HepG2 (cell line): Measurements from ENCODE around the gene PRR29. TPM values are rescaled to one million over a fixed set of nuclear protein-coding genes. Genes with fewer than 3 reads are reported as not detected.
A peak's percentile ranks its signal among the peaks of the same experiment; 100 is the strongest.

Source experiments
- AHR ChIP-seq: IDR thresholded peaks from 2 replicates; pipeline ENCODE4 v1.6.1; 2018; ENCODE audit warnings: missing genetic modification reagents, missing compliant biosample characterization
- CREM ChIP-seq, 2 experiments: sonication (generic) in 1 of 2; formaldehyde crosslinking in 1 of 2; IDR thresholded peaks; 2 replicates each; pipeline versions ENCODE4 v1.4.0 to v1.6.1; 2016 to 2020; ENCODE audit warnings: antibody characterized with exemption in 1 of 2, mild to moderate bottlenecking in 1 of 2, missing genetic modification reagents in 1 of 2
- FOXA3 ChIP-seq: IDR thresholded peaks from 2 replicates; pipeline ENCODE4 v1.6.1; 2016; ENCODE audit warnings: missing genetic modification reagents, missing compliant biosample characterization
- GZF1 ChIP-seq: sonication (generic); formaldehyde crosslinking; IDR thresholded peaks from 2 replicates; pipeline ENCODE4 v1.5.1; 2020; ENCODE audit warnings: mild to moderate bottlenecking, missing genetic modification reagents
- ISL2 ChIP-seq: sonication (generic); formaldehyde crosslinking; IDR thresholded peaks from 2 replicates; pipeline ENCODE4 v1.5.0; 2020; ENCODE audit warnings: missing genetic modification reagents
- MZF1 ChIP-seq: sonication (generic); formaldehyde crosslinking; IDR thresholded peaks from 2 replicates; pipeline ENCODE4 v1.8.1; 2023; ENCODE audit warnings: mild to moderate bottlenecking, missing genetic modification reagents, borderline replicate concordance
- SRSF4 ChIP-seq: fragments of 200-400 bp; formaldehyde crosslinking; IDR thresholded peaks from one replicate; pipeline ENCODE4 v1.6.1; 2018; ENCODE audit warnings: mild to moderate bottlenecking, low read depth, low read length, moderate library complexity; ENCODE audit not compliant: poor library complexity, severe bottlenecking
- TBX3 ChIP-seq: fragments of 450-650 bp; IDR thresholded peaks from 2 replicates; pipeline ENCODE4 v1.6.1; 2017; ENCODE audit warnings: antibody characterized with exemption, mild to moderate bottlenecking, inconsistent platforms, borderline replicate concordance
- ZFP90 ChIP-seq: sonication (generic); formaldehyde crosslinking; IDR thresholded peaks from 2 replicates; pipeline ENCODE4 v1.8.0; 2022; ENCODE audit warnings: missing genetic modification reagents, mild to moderate bottlenecking, inconsistent platforms, borderline replicate concordance
- ZNF253 ChIP-seq: sonication (generic); formaldehyde crosslinking; IDR thresholded peaks from 2 replicates; pipeline ENCODE4 v1.8.0; 2022; ENCODE audit warnings: mild to moderate bottlenecking, missing genetic modification reagents, borderline replicate concordance
- ZNF530 ChIP-seq: sonication (generic); formaldehyde crosslinking; IDR thresholded peaks from 2 replicates; pipeline ENCODE4 v1.5.0; 2020; ENCODE audit warnings: low read depth, mild to moderate bottlenecking, missing genetic modification reagents
- ZNF605 ChIP-seq: sonication (generic); formaldehyde crosslinking; IDR thresholded peaks from 2 replicates; pipeline ENCODE4 v1.8.0; 2022; ENCODE audit warnings: mild to moderate bottlenecking, missing genetic modification reagents
- ZNF619 ChIP-seq: sonication (generic); formaldehyde crosslinking; IDR thresholded peaks from 2 replicates; pipeline ENCODE4 v1.4.0; 2020; ENCODE audit warnings: mild to moderate bottlenecking, missing genetic modification reagents
- ZNF7 ChIP-seq: IDR thresholded peaks from 2 replicates; pipeline ENCODE4 v1.6.1; 2016; ENCODE audit warnings: missing biosample characterization, missing genetic modification reagents
- ZNF878 ChIP-seq: sonication (generic); formaldehyde crosslinking; IDR thresholded peaks from 2 replicates; pipeline ENCODE4 v1.8.1; 2023; ENCODE audit warnings: mild to moderate bottlenecking, missing genetic modification reagents, moderate library complexity
- polyA plus RNA-seq, 8 experiments: library from polyadenylated mRNA; depleted of rRNA in 3 of 8; stranded (reverse) in 7 of 8; unstranded in 1 of 8; fragments of >200 nt; fragmentation: Illumina TruSeq in 4 of 8; extraction: Trizol in 4 of 8; gene quantifications; 2 replicates each; pipeline versions ENCODE4 v1.2.1 to v1.2.3, GENCODE V29; 2011 to 2016; ENCODE audit warnings: low read depth in 4 of 8, missing spikeins in 1 of 8, mixed read lengths in 1 of 8; ENCODE audit not compliant: insufficient read depth in 1 of 8
- total RNA-seq, 5 experiments: library from RNA; depleted of rRNA; stranded (reverse); fragments of >200 nt; fragmentation: Illumina TruSeq; extraction: Trizol; gene quantifications; 2 replicates each; pipeline ENCODE4 v1.2.3, GENCODE V29; 2016; ENCODE audit warnings: low read depth in 1 of 5
- TF ChIP-seq, protein P1 (sequence below): sonication (generic); formaldehyde crosslinking; IDR thresholded peaks from 2 replicates; pipeline ENCODE4 v1.5.1; 2020; ENCODE audit warnings: mild to moderate bottlenecking, moderate library complexity, missing genetic modification reagents
- TF ChIP-seq, protein P2 (sequence below): sonication (generic); formaldehyde crosslinking; IDR thresholded peaks from 2 replicates; pipeline ENCODE4 v1.8.0; 2022; ENCODE audit warnings: mild to moderate bottlenecking, missing genetic modification reagents; ENCODE audit not compliant: insufficient replicate concordance
- TF ChIP-seq, protein P3 (sequence below): sonication (generic); formaldehyde crosslinking; IDR thresholded peaks from 2 replicates; pipeline ENCODE4 v1.8.1; 2023; ENCODE audit warnings: mild to moderate bottlenecking, moderate library complexity, missing genetic modification reagents
- TF ChIP-seq, protein P4 (sequence below): sonication (generic); formaldehyde crosslinking; conservative IDR thresholded peaks from 2 replicates; pipeline ENCODE4 v1.4.0; 2020; ENCODE audit warnings: missing genetic modification reagents
- TF ChIP-seq, protein P5 (sequence below): sonication (generic); formaldehyde crosslinking; IDR thresholded peaks from 2 replicates; pipeline ENCODE4 v1.5.0; 2020; ENCODE audit warnings: missing genetic modification reagents
- TF ChIP-seq, protein P6 (sequence below): sonication (generic); formaldehyde crosslinking; IDR thresholded peaks from 2 replicates; pipeline ENCODE4 v1.5.0; 2020; ENCODE audit warnings: mild to moderate bottlenecking, missing genetic modification reagents

Gene PRR29
- total and polyA plus RNA-seq, 2 of the 13 experiments (the other 11 are each of a cell fraction or from before 2014, with no cell fraction given), result 0.07 to 0.20 TPM

DNA sequence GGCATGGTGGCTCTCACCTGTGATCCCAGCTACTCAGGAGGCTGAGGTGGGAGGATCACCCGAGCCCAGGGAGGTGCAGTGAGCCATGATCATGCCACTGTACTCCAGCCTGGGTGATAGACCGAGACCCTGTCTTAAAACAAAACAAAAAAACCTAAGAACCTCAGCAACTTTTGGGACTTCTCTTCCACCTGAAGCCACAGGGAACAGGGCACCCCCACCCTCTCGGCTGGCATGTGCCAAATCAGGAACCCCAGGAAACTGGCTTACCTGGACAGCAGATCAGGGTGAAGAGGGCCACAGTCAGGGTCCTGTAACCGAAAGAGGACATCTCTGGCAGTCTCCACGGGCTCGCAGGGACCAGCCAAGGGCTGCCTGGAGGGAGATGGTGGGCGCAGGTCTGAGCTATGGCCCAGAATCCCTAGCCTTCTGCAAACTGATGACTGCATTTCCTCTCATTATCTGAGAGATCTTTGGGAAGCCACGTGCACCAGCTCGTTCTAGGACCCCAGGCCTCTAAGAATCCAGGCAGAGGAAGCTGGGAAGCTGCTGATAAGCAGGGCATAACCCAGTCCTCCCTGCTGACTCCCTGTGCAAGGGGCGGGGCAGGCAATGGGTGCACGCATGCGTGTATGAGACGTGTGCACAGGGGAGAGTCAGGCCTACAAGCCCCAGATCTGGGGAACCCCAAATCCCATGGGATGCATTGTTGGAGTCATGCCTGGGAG, 8.4 kb downstream of the PRR29 start (continued):
- TF ChIP-seq, protein P1, sequence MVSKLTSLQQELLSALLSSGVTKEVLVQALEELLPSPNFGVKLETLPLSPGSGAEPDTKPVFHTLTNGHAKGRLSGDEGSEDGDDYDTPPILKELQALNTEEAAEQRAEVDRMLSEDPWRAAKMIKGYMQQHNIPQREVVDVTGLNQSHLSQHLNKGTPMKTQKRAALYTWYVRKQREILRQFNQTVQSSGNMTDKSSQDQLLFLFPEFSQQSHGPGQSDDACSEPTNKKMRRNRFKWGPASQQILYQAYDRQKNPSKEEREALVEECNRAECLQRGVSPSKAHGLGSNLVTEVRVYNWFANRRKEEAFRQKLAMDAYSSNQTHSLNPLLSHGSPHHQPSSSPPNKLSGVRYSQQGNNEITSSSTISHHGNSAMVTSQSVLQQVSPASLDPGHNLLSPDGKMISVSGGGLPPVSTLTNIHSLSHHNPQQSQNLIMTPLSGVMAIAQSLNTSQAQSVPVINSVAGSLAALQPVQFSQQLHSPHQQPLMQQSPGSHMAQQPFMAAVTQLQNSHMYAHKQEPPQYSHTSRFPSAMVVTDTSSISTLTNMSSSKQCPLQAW (CRISPR knock-in tag), result peak; percentile 43; the same call in 1 of the 2 replicates
- TF ChIP-seq ISL2 (CRISPR knock-in tag) (no peak), SRSF4 (no peak), CREM (IDR thresholded peaks at IDR 0.05) (no peak), CREM (CRISPR knock-in tag; IDR thresholded peaks at IDR 0.05) (no peak), AHR (no peak), ZNF619 (0 out of 2 replicates have a peak, but pooled peaks have one; percentile 54), FOXA3 (no peak), ZNF530 (CRISPR knock-in tag) (no peak), ZNF253 (CRISPR knock-in tag) (no peak), ZNF878 (CRISPR knock-in tag) (no peak), ZFP90 (CRISPR knock-in tag) (no peak), ZNF605 (CRISPR knock-in tag) (no peak), MZF1 (CRISPR knock-in tag) (no peak), GZF1 (CRISPR knock-in tag) (no peak), ZNF7 (no peak), TBX3 (no peak)
- TF ChIP-seq, protein P2, sequence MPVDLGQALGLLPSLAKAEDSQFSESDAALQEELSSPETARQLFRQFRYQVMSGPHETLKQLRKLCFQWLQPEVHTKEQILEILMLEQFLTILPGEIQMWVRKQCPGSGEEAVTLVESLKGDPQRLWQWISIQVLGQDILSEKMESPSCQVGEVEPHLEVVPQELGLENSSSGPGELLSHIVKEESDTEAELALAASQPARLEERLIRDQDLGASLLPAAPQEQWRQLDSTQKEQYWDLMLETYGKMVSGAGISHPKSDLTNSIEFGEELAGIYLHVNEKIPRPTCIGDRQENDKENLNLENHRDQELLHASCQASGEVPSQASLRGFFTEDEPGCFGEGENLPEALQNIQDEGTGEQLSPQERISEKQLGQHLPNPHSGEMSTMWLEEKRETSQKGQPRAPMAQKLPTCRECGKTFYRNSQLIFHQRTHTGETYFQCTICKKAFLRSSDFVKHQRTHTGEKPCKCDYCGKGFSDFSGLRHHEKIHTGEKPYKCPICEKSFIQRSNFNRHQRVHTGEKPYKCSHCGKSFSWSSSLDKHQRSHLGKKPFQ (CRISPR knock-in tag), result no peak
- TF ChIP-seq, protein P3, sequence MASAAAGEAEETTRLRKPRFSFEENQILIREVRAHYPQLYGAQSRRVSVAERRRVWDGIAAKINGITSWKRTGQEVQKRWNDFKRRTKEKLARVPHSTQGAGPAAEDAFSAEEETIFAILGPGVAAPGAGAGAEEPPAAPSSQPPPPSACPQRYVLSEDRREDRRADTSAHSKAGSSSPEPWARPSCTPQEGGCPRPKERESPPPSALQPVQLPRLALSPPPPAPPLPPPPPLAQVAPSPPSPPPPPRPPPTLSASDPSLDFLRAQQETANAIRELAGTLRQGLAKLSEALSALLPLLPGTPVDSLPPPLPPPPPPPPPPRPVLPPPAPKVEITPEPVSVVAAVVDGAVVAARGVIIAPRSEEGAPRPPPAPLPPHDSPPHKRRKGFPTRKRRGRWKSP (CRISPR knock-in tag), result no peak
- TF ChIP-seq, protein P4, sequence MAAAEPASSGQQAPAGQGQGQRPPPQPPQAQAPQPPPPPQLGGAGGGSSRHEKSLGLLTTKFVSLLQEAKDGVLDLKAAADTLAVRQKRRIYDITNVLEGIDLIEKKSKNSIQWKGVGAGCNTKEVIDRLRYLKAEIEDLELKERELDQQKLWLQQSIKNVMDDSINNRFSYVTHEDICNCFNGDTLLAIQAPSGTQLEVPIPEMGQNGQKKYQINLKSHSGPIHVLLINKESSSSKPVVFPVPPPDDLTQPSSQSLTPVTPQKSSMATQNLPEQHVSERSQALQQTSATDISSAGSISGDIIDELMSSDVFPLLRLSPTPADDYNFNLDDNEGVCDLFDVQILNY (CRISPR knock-in tag), result no peak
- TF ChIP-seq, protein P5, sequence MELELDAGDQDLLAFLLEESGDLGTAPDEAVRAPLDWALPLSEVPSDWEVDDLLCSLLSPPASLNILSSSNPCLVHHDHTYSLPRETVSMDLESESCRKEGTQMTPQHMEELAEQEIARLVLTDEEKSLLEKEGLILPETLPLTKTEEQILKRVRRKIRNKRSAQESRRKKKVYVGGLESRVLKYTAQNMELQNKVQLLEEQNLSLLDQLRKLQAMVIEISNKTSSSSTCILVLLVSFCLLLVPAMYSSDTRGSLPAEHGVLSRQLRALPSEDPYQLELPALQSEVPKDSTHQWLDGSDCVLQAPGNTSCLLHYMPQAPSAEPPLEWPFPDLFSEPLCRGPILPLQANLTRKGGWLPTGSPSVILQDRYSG (CRISPR knock-in tag), result no peak
- TF ChIP-seq, protein P6, sequence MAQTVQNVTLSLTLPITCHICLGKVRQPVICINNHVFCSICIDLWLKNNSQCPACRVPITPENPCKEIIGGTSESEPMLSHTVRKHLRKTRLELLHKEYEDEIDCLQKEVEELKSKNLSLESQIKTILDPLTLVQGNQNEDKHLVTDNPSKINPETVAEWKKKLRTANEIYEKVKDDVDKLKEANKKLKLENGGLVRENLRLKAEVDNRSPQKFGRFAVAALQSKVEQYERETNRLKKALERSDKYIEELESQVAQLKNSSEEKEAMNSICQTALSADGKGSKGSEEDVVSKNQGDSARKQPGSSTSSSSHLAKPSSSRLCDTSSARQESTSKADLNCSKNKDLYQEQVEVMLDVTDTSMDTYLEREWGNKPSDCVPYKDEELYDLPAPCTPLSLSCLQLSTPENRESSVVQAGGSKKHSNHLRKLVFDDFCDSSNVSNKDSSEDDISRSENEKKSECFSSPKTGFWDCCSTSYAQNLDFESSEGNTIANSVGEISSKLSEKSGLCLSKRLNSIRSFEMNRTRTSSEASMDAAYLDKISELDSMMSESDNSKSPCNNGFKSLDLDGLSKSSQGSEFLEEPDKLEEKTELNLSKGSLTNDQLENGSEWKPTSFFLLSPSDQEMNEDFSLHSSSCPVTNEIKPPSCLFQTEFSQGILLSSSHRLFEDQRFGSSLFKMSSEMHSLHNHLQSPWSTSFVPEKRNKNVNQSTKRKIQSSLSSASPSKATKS (CRISPR knock-in tag), result no peak
